K562 (cell line): ENCODE measurements around the gene GRIK1. TPM values are rescaled to one million over a fixed set of nuclear protein-coding genes. Genes with fewer than 3 reads are reported as not detected.

Experiments
- CREB3L1 ChIP-seq: fragments of 450-650 bp; IDR thresholded peaks from 2 replicates; pipeline ENCODE4 v1.6.1; 2014; ENCODE audit warnings: low read depth, mild to moderate bottlenecking, moderate library complexity, borderline replicate concordance
- DACH1 ChIP-seq: fragments of 450-650 bp; IDR thresholded peaks from 2 replicates; pipeline ENCODE4 v1.6.1; 2018; ENCODE audit not compliant: partially characterized antibody
- E2F4 ChIP-seq: sonication (generic); formaldehyde crosslinking; IDR thresholded peaks from 2 replicates; pipeline ENCODE4 v1.8.0; 2022; ENCODE audit warnings: mild to moderate bottlenecking, low read depth, missing genetic modification reagents
- ILF3 ChIP-seq: fragments of 450-650 bp; IDR thresholded peaks from 2 replicates; pipeline ENCODE4 v1.6.1; 2018; ENCODE audit warnings: antibody characterized with exemption, mild to moderate bottlenecking, moderate library complexity, borderline replicate concordance
- KAT8 ChIP-seq: fragments of 450-650 bp; IDR thresholded peaks from 2 replicates; pipeline ENCODE4 v1.6.1; 2016; ENCODE audit warnings: low read depth, mild to moderate bottlenecking
- MCM5 ChIP-seq: fragments of 450-650 bp; IDR thresholded peaks from 2 replicates; pipeline ENCODE4 v1.6.1; 2016; ENCODE audit warnings: low read depth
- MECOM ChIP-seq: fragments of 250-450 bp; sonication (Bioruptor Pico); IDR thresholded peaks from 2 replicates; pipeline ENCODE4 v1.8.0; 2022; ENCODE audit warnings: inconsistent platforms
- NELFE ChIP-seq: IDR thresholded peaks from 2 replicates; pipeline ENCODE4 v1.6.1; 2011; ENCODE audit warnings: mild to moderate bottlenecking; ENCODE audit not compliant: insufficient read depth, insufficient read length
- NR4A1 ChIP-seq, 2 experiments: fragments of 250-450 bp in 1 of 2; fragments of 450-650 bp in 1 of 2; sonication (Bioruptor Pico) in 1 of 2; IDR thresholded peaks; 2 replicates each; pipeline versions ENCODE4 v1.4.0 to v1.6.1; 2016 to 2020; ENCODE audit warnings: mild to moderate bottlenecking in 2 of 2, missing compliant biosample characterization in 1 of 2, missing genetic modification characterization in 1 of 2, moderate library complexity in 1 of 2
- PHF8 ChIP-seq: fragments of 200-600 bp; sonication (generic); IDR thresholded peaks from 2 replicates; pipeline ENCODE4 v1.6.1; 2012; ENCODE audit warnings: mixed run types, mild to moderate bottlenecking, inconsistent platforms, low read length, moderate library complexity, borderline replicate concordance
- RREB1 ChIP-seq: fragments of 250-450 bp; sonication (Bioruptor Pico); IDR thresholded peaks from 2 replicates; pipeline ENCODE4 v1.4.0; 2020
- RUNX1 ChIP-seq: sonication (generic); IDR thresholded peaks from 2 replicates; pipeline ENCODE4 v1.6.1; 2016; ENCODE audit warnings: antibody characterized with exemption, low read depth
- SP2 ChIP-seq: IDR thresholded peaks from 2 replicates; pipeline ENCODE4 v1.6.1; 2011; ENCODE audit warnings: mild to moderate bottlenecking, low read depth, low read length, moderate library complexity; ENCODE audit not compliant: poor library complexity, severe bottlenecking; ENCODE audit errors: extremely low read depth
- THRAP3 ChIP-seq: fragments of 450-650 bp; IDR thresholded peaks from 2 replicates; pipeline ENCODE4 v1.6.1; 2016; ENCODE audit warnings: mild to moderate bottlenecking, inconsistent platforms, borderline replicate concordance
- ZKSCAN3 ChIP-seq: fragments of 250-450 bp; sonication (Bioruptor Pico); IDR thresholded peaks from 2 replicates; pipeline ENCODE4 v1.4.0; 2020
- ZNF12 ChIP-seq: sonication (generic); formaldehyde crosslinking; IDR thresholded peaks from 2 replicates; pipeline ENCODE4 v1.4.0; 2020; ENCODE audit warnings: mild to moderate bottlenecking, missing genetic modification reagents
- ZNF197 ChIP-seq: fragments of 200-800 bp; sonication (Bioruptor generic); IDR thresholded peaks from 2 replicates; pipeline ENCODE4 v1.6.1; 2016; ENCODE audit warnings: low read depth, missing genetic modification characterization, missing compliant biosample characterization
- ZNF740 ChIP-seq, 3 experiments: fragments of 200-800 bp in 1 of 3; sonication (Bioruptor generic) in 1 of 3; sonication (generic) in 1 of 3; formaldehyde crosslinking in 1 of 3; IDR thresholded peaks; 2 replicates each; pipeline versions ENCODE4 v1.6.1 to v1.8.0; 2016 to 2022; ENCODE audit warnings: mild to moderate bottlenecking in 2 of 3, missing compliant biosample characterization in 2 of 3, missing genetic modification characterization in 2 of 3, missing genetic modification reagents in 1 of 3
- polyA plus RNA-seq, 8 experiments: library from polyadenylated mRNA; depleted of rRNA in 4 of 8; stranded (reverse) in 5 of 8; unstranded in 3 of 8; fragments of >200 nt; fragmentation: Nextera tagmentation in 2 of 8; fragmentation: Illumina TruSeq in 1 of 8; extraction: Ambion mirVana in 2 of 8; extraction: Trizol in 1 of 8; gene quantifications; 2 replicates each; pipeline versions ENCODE4 v1.2.1 to v1.2.3, GENCODE V29; 2011 to 2014; ENCODE audit warnings: inconsistent platforms in 1 of 8, missing spikeins in 1 of 8
- total RNA-seq, 7 experiments: library from RNA; depleted of rRNA in 6 of 7; stranded (reverse); fragments of >200 nt in 6 of 7; fragmentation: Illumina TruSeq in 2 of 7; extraction: Trizol in 2 of 7; gene quantifications; 2 replicates each; pipeline versions ENCODE4 v1.2.1 to v1.2.3, GENCODE V29; 2011 to 2021; ENCODE audit warnings: low replicate concordance in 1 of 7

Gene GRIK1
- total and polyA plus RNA-seq, 9 of the 15 experiments (the other 6 are each of a cell fraction or from before 2014, with no cell fraction given), result 0.17 to 2.8 (median 0.53) TPM

- TF ChIP-seq RREB1 (peak; percentile 92), RUNX1 (no peak), NR4A1 (CRISPR knock-in tag; IDR thresholded peaks at IDR 0.05) (no peak), NR4A1 (tag; IDR thresholded peaks at IDR 0.05) (peak; percentile 93), ZNF740 (CRISPR knock-in tag; IDR thresholded peaks at IDR 0.05) (no peak), ZNF740 (tag; IDR thresholded peaks at IDR 0.05) (peak in 1 of 2 experiments; percentile 85; a peak in 2 of 4 replicates), MECOM (CRISPR knock-in tag) (peak; percentile 5; the same call in 1 of the 2 replicates), NELFE (no peak), THRAP3 (no peak), MCM5 (no peak), E2F4 (CRISPR knock-in tag) (no peak), SP2 (no peak), DACH1 (no peak), ILF3 (no peak), ZNF197 (CRISPR knock-in tag) (no peak; the same call in 1 of the 2 replicates), KAT8 (no peak), CREB3L1 (no peak), ZNF12 (CRISPR knock-in tag) (no peak), PHF8 (no peak), ZKSCAN3 (CRISPR knock-in tag) (peak; percentile 54; the same call in 1 of the 2 replicates)
These were observed 297.1 kb downstream of the GRIK1 start (continued) for GRCh38 chr21:29642551-29643245.
